GM23338 (cell line): Measurements from ENCODE around the gene VN1R4.
"Not testable (repeated sequence)": the region's sequence is repeated elsewhere in the genome, so short reads cannot be mapped to it uniquely, and the experiment has no call there.

Source experiments
- CREB1 ChIP-seq: fragments of 250-450 bp; sonication (Bioruptor Pico); IDR thresholded peaks from 2 replicates; pipeline ENCODE4 v1.5.0; 2020; ENCODE audit warnings: low read depth, mild to moderate bottlenecking, moderate library complexity
- EZH2 ChIP-seq: fragments of 200-600 bp; sonication (generic); IDR thresholded peaks from one replicate; pipeline ENCODE4 v1.8.0; 2017; ENCODE audit warnings: antibody characterized with exemption, mild to moderate bottlenecking, low read depth; ENCODE audit not compliant: unreplicated experiment
- EZH2phosphoT487 ChIP-seq: fragments of 200-600 bp; sonication (generic); IDR thresholded peaks from one replicate; pipeline ENCODE4 v1.8.1; 2018; ENCODE audit warnings: antibody characterized with exemption; ENCODE audit not compliant: unreplicated experiment
- POLR2AphosphoS5 ChIP-seq: IDR thresholded peaks from 2 replicates; pipeline ENCODE4 v1.6.1; 2016; ENCODE audit warnings: antibody characterized with exemption, low read depth
- REST ChIP-seq: IDR thresholded peaks from one replicate; pipeline ENCODE4 v1.6.1; 2018; ENCODE audit warnings: antibody characterized with exemption; ENCODE audit not compliant: unreplicated experiment
- STAT1 ChIP-seq: IDR thresholded peaks from one replicate; pipeline ENCODE4 v1.6.1; 2016; ENCODE audit warnings: antibody characterized with exemption; ENCODE audit not compliant: unreplicated experiment
- TF ChIP-seq, protein P1 (sequence below), 2 experiments: fragments of 200-600 bp in 1 of 2; sonication (generic) in 1 of 2; conservative IDR thresholded peaks; 2 replicates each; pipeline versions ENCODE4 v1.5.1 to v1.6.1; 2016 to 2017; ENCODE audit warnings: antibody characterized with exemption in 2 of 2, low read depth in 2 of 2, mild to moderate bottlenecking in 2 of 2, moderate library complexity in 1 of 2
- TF ChIP-seq, protein P2 (sequence below): fragments of 250-450 bp; sonication (Bioruptor Pico); IDR thresholded peaks from 2 replicates; pipeline ENCODE4 v1.5.0; 2020; ENCODE audit warnings: mild to moderate bottlenecking, moderate library complexity

DNA sequence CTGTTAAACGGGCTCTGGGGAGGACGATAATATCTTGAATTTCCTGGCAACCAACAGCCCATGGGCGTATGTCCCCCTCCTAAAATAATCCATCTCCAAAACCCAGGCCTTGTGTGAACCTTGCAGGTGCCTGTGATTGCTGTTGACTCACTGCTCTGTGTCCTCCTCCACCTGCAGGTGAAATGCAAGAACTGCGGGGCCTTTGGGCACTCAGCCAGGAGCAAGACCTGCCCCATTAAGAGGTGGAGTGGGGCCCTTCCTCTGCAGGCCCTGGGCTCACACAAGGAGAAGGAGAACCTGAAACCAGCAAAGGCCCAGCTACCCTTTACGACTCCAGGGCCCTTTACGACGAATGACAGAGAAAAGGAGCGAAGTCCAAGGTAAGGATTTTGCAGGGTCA, 14.4 kb upstream of the VN1R4 start:
- TF ChIP-seq, protein P1, sequence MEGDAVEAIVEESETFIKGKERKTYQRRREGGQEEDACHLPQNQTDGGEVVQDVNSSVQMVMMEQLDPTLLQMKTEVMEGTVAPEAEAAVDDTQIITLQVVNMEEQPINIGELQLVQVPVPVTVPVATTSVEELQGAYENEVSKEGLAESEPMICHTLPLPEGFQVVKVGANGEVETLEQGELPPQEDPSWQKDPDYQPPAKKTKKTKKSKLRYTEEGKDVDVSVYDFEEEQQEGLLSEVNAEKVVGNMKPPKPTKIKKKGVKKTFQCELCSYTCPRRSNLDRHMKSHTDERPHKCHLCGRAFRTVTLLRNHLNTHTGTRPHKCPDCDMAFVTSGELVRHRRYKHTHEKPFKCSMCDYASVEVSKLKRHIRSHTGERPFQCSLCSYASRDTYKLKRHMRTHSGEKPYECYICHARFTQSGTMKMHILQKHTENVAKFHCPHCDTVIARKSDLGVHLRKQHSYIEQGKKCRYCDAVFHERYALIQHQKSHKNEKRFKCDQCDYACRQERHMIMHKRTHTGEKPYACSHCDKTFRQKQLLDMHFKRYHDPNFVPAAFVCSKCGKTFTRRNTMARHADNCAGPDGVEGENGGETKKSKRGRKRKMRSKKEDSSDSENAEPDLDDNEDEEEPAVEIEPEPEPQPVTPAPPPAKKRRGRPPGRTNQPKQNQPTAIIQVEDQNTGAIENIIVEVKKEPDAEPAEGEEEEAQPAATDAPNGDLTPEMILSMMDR (conservative IDR thresholded peaks at IDR 0.05; ENCODE audit: low read depth in 2 of 2) = peak in 1 of 2 experiments; percentile 39; a peak in 2 of 4 replicates
- TF ChIP-seq EZH2; CREB1 (CRISPR knock-in tag); EZH2phosphoT487; POLR2AphosphoS5; STAT1; REST: not testable (repeated sequence)
- TF ChIP-seq, protein P2, sequence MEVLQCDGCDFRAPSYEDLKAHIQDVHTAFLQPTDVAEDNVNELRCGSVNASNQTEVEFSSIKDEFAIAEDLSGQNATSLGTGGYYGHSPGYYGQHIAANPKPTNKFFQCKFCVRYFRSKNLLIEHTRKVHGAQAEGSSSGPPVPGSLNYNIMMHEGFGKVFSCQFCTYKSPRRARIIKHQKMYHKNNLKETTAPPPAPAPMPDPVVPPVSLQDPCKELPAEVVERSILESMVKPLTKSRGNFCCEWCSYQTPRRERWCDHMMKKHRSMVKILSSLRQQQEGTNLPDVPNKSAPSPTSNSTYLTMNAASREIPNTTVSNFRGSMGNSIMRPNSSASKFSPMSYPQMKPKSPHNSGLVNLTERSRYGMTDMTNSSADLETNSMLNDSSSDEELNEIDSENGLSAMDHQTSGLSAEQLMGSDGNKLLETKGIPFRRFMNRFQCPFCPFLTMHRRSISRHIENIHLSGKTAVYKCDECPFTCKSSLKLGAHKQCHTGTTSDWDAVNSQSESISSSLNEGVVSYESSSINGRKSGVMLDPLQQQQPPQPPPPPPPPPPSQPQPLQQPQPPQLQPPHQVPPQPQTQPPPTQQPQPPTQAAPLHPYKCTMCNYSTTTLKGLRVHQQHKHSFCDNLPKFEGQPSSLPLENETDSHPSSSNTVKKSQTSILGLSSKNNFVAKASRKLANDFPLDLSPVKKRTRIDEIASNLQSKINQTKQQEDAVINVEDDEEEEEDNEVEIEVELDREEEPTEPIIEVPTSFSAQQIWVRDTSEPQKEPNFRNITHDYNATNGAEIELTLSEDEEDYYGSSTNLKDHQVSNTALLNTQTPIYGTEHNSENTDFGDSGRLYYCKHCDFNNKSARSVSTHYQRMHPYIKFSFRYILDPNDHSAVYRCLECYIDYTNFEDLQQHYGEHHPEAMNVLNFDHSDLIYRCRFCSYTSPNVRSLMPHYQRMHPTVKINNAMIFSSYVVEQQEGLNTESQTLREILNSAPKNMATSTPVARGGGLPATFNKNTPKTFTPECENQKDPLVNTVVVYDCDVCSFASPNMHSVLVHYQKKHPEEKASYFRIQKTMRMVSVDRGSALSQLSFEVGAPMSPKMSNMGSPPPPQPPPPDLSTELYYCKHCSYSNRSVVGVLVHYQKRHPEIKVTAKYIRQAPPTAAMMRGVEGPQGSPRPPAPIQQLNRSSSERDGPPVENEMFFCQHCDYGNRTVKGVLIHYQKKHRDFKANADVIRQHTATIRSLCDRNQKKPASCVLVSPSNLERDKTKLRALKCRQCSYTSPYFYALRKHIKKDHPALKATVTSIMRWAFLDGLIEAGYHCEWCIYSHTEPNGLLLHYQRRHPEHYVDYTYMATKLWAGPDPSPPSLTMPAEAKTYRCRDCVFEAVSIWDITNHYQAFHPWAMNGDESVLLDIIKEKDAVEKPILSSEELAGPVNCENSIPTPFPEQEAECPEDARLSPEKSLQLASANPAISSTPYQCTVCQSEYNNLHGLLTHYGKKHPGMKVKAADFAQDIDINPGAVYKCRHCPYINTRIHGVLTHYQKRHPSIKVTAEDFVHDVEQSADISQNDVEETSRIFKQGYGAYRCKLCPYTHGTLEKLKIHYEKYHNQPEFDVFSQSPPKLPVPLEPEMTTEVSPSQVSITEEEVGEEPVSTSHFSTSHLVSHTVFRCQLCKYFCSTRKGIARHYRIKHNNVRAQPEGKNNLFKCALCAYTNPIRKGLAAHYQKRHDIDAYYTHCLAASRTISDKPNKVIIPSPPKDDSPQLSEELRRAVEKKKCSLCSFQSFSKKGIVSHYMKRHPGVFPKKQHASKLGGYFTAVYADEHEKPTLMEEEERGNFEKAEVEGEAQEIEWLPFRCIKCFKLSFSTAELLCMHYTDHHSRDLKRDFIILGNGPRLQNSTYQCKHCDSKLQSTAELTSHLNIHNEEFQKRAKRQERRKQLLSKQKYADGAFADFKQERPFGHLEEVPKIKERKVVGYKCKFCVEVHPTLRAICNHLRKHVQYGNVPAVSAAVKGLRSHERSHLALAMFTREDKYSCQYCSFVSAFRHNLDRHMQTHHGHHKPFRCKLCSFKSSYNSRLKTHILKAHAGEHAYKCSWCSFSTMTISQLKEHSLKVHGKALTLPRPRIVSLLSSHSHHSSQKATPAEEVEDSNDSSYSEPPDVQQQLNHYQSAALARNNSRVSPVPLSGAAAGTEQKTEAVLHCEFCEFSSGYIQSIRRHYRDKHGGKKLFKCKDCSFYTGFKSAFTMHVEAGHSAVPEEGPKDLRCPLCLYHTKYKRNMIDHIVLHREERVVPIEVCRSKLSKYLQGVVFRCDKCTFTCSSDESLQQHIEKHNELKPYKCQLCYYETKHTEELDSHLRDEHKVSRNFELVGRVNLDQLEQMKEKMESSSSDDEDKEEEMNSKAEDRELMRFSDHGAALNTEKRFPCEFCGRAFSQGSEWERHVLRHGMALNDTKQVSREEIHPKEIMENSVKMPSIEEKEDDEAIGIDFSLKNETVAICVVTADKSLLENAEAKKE (CRISPR knock-in tag) = not testable (repeated sequence)
